ENCODE measurements around the gene DCP1A. TPM values are rescaled to one million over a fixed set of nuclear protein-coding genes. Genes with fewer than 3 reads are reported as not detected.
A peak's percentile ranks its signal among the peaks of the same experiment; 100 is the strongest.
"Not testable (repeated sequence)": the region's sequence is repeated elsewhere in the genome, so short reads cannot be mapped to it uniquely, and the experiment has no call there.

The DCP1A gene
- total and polyA plus RNA-seq, 9 of the 15 experiments (the other 6 are each of a cell fraction or from before 2014, with no cell fraction given), result 6.6 to 33.7 (median 13.3) TPM

DNA sequence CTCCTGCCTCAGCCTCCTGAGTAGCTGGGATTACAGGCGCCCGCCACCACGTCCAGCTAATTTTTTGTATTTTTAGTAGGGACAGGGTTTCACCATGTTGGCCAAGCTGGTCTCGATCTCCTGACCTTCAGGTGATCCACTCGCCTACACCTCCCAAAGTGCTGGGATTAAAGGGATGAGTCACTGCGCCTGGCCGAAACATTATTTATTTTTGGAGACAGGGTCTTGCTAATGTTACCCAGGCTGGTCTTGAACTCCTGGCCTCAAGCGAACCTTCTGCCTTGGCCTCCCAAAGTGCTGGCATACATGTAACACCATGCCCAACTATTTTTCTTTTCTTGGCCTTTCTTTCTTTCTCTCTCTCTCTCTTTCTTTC, 94.4 kb downstream of the DCP1A start:
- Histone ChIP-seq H3K9ac (ENCODE audit: insufficient read depth in 1 of 2, low read depth in 2 of 2, low read length in 2 of 2) (peak overlapping the region; percentile 17 to 45; a peak in 2 of 4 replicates), H3K4me2 (ENCODE audit: insufficient read depth, low read length) (peak overlapping the region; percentile 59; the same call in 1 of the 2 replicates), H3K4me1 (replicated peaks in 1 of 2; ENCODE audit: control insufficient read depth in 2 of 2, insufficient read depth in 2 of 2, low read length in 2 of 2) (peaks cover 32 to 62% of the 10 kb centered on the region in 2 experiments; a peak in 4 of 5 replicates), H3K27ac (ENCODE audit: extremely low read depth, low read depth, low read length) (peak overlapping the region; percentile 21; the same call in 1 of the 3 replicates), H4K20me1 (replicated peaks; ENCODE audit: control insufficient read depth, insufficient read depth, low read length) (peaks cover 37% of the 10 kb centered on the region), H3K36me3 (ENCODE audit: control insufficient read depth, insufficient read depth, low read length) (peaks cover 35% of the 10 kb centered on the region), H3K79me2 (ENCODE audit: control insufficient read depth, insufficient read depth, low read length) (peaks cover 80% of the 10 kb centered on the region)
- 0 out of 2 replicates have a peak, but pooled peaks have one; percentile 25 for TF ChIP-seq JUND (IDR thresholded peaks at IDR 0.05; ENCODE audit: borderline replicate concordance, low read depth, low read length)
- DNase-seq (ENCODE audit: extremely low read depth in 1 of 4, low spot score in 3 of 4); H3K4me3 ChIP-seq; CTCF ChIA-PET (ENCODE audit: low intra/inter-chr PET ratio); FAIRE-seq; H2AFZ ChIP-seq (ENCODE audit: low read depth, low read length); intact Hi-C loops (cut with micrococcal nuclease); H3K27me3 ChIP-seq (ENCODE audit: control insufficient read depth in 2 of 2, insufficient read depth in 2 of 2, low read length in 2 of 2); H3K9me3 ChIP-seq (replicated peaks; ENCODE audit: control insufficient read depth, insufficient read depth, low read depth, low read length); ATAC-seq; in situ Hi-C loops (cut with MboI); H3K9me1 ChIP-seq (ENCODE audit: control insufficient read depth, insufficient read depth, low read length); BruUV-seq (replicated peaks); TF ChIP-seq JUND (tag; IDR thresholded peaks at IDR 0.05; ENCODE audit: borderline replicate concordance, low read depth, low read length): not testable (repeated sequence)
- TF ChIP-seq, protein P1, sequence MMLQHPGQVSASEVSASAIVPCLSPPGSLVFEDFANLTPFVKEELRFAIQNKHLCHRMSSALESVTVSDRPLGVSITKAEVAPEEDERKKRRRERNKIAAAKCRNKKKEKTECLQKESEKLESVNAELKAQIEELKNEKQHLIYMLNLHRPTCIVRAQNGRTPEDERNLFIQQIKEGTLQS (IDR thresholded peaks at IDR 0.05), result peak; percentile 32; the same call in 1 of the 2 replicates
- TF ChIP-seq, protein P1 (CRISPR knock-in tag; conservative IDR thresholded peaks at IDR 0.05), result not testable (repeated sequence)
- WGBS (ENCODE audit: insufficient coverage, low coverage, missing lambda C conversion rate), result 36% methylated on average over 6 of the region's 8 CpGs
- POLR2A ChIA-PET, result interaction anchor here (1.0 to 1.4 kb wide), 2 partner anchors 12 to 18 kb away, joined by 3 read pairs; no protein-coding TSS in a partner anchor

Data from K562 (cell line).